GM21528 (cell line): ENCODE data around the gene RNF166.
"Not testable (repeated sequence)": the region's sequence is repeated elsewhere in the genome, so short reads cannot be mapped to it uniquely, and the experiment has no call there.

Experiments used
- ATAC-seq: cut with Tn5 transposase; IDR thresholded peaks from one replicate; pipeline ENCODE4 v1.9.1; 2021; ENCODE audit warnings: mild to moderate bottlenecking, moderate library complexity; ENCODE audit not compliant: unreplicated experiment, low FRiP score

Gene RNF166

GRCh38 chr16:88680554-88681083 is 25.6 kb downstream of the RNF166 start:
- no peak for ATAC-seq

- no peak for ATAC-seq
Measured at GRCh38 chr16:88678224-88678979, 27.8 kb downstream of the RNF166 start.

- no peak for ATAC-seq
Measured at GRCh38 chr16:88677721-88678120, 28.5 kb downstream of the RNF166 start.

DNA sequence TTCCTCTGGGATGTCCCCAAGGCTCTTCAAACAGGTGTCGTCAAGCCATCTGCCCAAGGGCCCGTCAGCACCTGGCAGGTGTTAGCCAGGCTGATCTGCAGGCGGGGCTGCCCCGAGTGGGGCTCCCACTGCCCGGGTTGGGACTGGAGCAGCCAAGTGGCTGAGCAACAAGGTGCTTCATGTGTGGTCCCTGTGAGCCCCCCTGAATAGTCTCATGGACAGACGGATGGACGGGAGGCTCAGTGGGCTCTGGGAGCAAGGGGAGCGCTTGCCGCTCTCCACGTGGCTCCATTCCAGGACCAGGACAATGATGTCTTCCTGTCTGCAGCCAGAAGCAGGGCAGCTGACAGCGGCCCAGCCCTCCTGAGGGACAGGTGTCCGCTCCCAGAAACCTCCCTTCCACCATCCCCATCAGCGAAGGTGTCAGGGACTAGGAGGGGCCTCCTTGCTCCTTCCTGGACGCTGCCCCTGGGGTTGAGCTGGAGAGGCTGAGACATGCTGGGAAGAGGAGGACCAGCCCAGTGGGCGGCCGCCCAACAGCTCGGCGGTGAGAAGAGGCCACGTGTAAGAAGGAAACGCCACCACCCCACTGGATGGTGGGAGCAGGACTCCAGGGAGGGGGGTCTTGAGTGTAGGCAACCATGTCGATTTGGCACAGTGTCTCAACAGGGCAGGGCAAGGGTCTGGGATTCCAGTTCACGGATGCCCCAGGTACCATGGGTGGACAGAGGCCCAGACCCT is 29.5 kb downstream of the RNF166 start:
- ATAC-seq: no peak

- ATAC-seq: no peak
Measured at GRCh38 chr16:88673716-88674379, 32.4 kb downstream of the RNF166 start.

DNA sequence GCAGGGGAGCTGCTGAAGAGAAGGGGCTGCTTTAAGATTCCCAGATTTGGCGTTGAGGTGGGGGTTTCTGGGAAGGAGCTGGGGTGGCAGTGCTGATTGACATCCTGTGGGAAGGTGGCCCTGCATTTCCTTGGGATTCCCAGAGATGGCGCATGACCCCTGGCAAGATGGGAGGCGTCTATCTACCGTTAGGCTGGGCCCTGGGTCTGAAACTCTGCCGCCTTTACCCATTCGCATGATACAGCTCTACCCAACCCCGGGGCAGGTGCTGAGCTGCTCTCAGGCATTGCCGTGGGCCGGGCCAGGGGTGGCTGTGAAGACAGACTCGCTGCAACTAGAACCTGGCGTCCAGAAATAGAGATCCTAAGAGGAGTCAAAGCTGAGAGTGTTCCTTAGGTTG is 33.4 kb downstream of the RNF166 start:
- ATAC-seq: no peak

DNA sequence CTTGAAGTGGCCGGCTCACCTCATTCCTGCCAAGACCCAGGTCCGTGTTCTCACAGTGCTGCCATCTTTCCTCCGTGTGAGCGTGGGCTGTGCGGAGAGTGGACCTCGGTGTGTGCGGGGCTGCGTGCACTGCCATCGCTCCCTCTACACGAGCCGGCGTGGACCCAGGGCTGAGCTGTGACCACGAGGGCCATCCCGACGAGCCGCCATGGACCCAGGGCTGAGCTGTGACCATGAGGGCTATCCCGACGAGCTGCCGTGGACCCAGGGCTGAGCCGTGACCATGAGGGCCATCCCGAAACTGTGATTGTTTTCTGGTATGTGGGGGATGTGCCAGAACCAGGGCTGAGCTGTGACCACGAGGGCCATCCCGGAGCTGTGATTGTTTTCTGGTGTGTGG is 34.4 kb downstream of the RNF166 start:
- ATAC-seq: no peak

DNA sequence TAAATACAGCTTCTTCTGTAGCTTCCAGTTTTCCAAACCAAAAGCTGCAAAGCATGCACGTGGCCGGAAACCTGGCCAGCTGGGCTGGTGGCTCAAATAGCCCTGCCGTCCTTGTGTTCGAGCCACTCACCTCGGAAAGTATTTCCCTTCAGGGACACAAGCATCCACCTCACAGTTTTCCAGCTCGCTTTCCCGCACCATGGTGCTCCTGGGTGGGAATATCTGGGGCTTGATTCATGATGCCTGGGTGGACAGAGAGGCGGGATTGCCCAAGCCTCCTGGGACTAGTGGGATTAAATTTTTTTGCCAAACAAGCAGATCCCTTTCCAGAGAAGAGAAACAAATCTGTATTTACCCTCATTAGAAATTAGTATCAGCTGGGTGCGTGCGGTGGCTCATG is 36.2 kb downstream of the RNF166 start:
- no peak for ATAC-seq

- ATAC-seq: not testable (repeated sequence)
Measured at GRCh38 chr16:88669493-88669892, 36.7 kb downstream of the RNF166 start.

DNA sequence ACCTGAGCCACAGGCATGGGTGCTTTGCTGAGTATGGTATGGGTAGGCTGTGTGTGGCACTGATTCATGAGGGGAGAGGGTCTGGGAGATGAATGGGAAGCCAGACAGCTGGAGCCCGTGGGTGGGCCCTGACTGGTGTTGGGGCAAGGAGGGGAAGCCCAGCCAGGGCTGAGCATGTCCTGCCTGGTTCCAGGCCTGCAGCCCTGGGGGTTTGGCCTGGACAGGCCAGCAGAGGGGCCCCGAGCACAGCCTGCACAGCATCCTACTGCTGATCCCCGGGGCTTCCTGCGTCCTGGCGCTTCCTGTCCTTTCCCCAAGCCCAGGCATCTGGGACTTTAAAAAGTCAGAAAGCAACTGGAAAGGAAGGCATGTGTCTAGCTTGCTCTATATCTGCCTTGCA is 38.7 kb downstream of the RNF166 start:
- no peak for ATAC-seq

DNA sequence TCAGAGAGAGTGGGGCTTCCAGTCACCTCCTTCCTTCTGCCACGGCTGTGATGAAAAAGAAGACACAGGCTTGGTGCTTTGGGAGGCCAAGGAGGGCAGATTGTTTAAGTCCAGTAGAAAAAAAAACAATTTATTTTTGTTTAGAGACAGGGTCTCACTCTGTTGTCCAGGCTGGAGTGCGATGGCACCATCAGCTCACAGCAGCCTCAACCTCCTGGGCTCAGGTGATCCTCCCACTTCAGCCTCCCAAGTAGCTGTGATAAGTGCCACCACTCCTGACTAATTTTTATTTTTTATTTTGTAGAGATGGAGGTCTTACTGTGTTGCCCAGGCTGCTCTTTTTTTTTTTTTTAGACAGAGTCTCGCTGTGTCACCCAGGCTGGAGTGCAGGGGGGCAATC is 40.6 kb downstream of the RNF166 start:
- no peak for ATAC-seq

GRCh38 chr16:88665148-88665547 is 41.1 kb downstream of the RNF166 start:
- no peak for ATAC-seq

DNA sequence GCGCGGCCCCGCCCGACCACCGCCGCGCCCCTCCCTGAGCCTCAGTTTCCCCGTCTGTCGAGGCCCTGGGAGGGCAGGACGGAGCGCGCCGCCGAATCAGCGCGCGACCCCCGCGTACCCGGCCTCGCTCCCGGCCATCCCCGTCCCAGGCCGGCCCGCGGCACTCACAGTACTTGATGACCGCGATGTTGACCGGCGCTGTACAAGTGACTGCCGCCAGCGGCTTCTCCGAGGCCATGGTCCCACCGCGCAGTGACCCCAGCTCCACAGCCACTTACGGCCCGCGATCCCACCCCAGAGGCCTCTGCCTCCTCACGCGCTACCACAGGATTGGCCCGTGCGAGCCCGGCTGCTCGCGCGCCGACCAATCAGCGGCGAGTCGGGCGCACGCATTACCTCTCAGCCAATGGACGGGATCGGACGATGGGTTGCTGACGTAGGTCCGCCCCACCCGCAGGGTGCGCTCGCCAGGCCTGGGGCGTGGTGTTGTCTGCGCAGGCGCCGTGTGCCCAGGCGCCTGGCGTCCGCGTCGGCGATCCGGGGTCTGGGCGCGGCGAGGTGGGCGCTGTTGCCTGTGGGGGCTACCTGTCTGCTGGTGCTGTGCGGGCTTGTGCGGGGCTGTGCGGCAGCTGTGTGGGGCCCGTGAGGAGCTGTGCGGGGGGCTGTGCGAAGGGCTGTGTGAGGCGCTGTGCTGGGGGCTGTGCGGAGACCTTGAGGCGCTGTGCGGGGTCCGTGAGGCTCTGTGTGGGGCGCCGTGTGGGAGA is 43.2 kb downstream of the RNF166 start, which contains the start of gene MVD:
Gene MVD (minus strand): TSS at position 249 of the 764 bp plus-strand sequence. CDS start 11 bp downstream, at position 238.
- ATAC-seq: peak; percentile 92

GRCh38 chr16:88662222-88662842 is 43.9 kb downstream of the RNF166 start:
- peak; percentile 15 for ATAC-seq

- no peak for ATAC-seq
Measured at GRCh38 chr16:88661468-88661867, 44.7 kb downstream of the RNF166 start.

- no peak for ATAC-seq
Measured at GRCh38 chr16:88659160-88659559, 47.0 kb downstream of the RNF166 start.

GRCh38 chr16:88658714-88659113 is 47.5 kb downstream of the RNF166 start:
- no peak for ATAC-seq

DNA sequence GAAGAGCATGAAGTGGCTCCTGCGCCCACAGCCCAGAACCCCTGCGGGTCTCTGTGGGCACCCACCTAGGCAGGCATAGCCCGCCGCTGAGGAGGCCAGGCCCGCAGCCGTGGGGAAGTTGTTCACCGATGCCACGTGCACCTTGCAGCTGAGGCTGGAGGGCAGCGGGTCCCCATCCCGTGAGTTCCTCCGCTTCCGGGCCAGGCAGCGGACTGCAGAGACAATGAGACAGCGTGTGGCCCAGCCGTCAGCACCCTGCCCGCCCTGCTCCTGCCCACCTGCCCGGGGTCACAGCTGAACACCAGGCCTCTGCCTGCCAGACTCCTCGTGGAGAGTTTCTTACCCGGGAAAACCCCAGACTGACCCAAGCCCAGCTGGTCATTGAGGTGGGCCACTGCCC is 48.8 kb downstream of the RNF166 start:
- no peak for ATAC-seq

GRCh38 chr16:88656291-88656980 is 49.8 kb downstream of the RNF166 start:
- ATAC-seq: no peak
